Trophoblast cell (in vitro differentiated cells and primary cell): ENCODE measurements around the gene MAML2.

ENCODE experiments used
- DNase-seq, 2 donors: peaks; one replicate each; pipeline ENCODE4 v3.0.0-alpha.2; 2016
- H2AFZ ChIP-seq: 2 replicates; pipeline ENCODE4 v1.6.1; 2013; ENCODE audit warnings: low read length, moderate library complexity, mild to moderate bottlenecking; ENCODE audit not compliant: insufficient read depth, poor library complexity
- H2AK5ac ChIP-seq: 2 replicates; pipeline ENCODE4 v1.6.1; 2013; ENCODE audit warnings: mild to moderate bottlenecking, low read length
- H2BK120ac ChIP-seq: 2 replicates; pipeline ENCODE4 v1.6.1; 2013; ENCODE audit warnings: low read length, mild to moderate bottlenecking, moderate library complexity; ENCODE audit not compliant: insufficient read depth, poor library complexity
- H2BK12ac ChIP-seq: 2 replicates; pipeline ENCODE4 v1.6.1; 2013; ENCODE audit warnings: mild to moderate bottlenecking, low read length, moderate library complexity
- H2BK5ac ChIP-seq: 2 replicates; pipeline ENCODE4 v1.6.1; 2013; ENCODE audit warnings: low read length, low read depth, moderate library complexity, mild to moderate bottlenecking; ENCODE audit not compliant: poor library complexity
- H3K14ac ChIP-seq: 2 replicates; pipeline ENCODE4 v1.6.1; 2013; ENCODE audit warnings: mild to moderate bottlenecking, low read length
- H3K18ac ChIP-seq: 2 replicates; pipeline ENCODE4 v1.6.1; 2013; ENCODE audit warnings: mild to moderate bottlenecking, low read length
- H3K23ac ChIP-seq: 2 replicates; pipeline ENCODE4 v1.6.1; 2013; ENCODE audit warnings: low read length
- H3K27ac ChIP-seq: 2 replicates; pipeline ENCODE4 v1.5.1; 2013; ENCODE audit warnings: low read depth, mild to moderate bottlenecking, inconsistent platforms, low read length, moderate library complexity
- H3K27me3 ChIP-seq: 2 replicates; pipeline ENCODE4 v1.6.1; 2013; ENCODE audit warnings: inconsistent platforms, mild to moderate bottlenecking, low read length, moderate library complexity; ENCODE audit not compliant: insufficient read depth
- H3K36me3 ChIP-seq, 2 experiments: 1 replicate in 1 of 2; 2 replicates in 1 of 2; pipeline ENCODE4 v1.6.1; 2013; ENCODE audit warnings: low read length in 2 of 2, mild to moderate bottlenecking in 2 of 2, moderate library complexity in 1 of 2; ENCODE audit not compliant: insufficient read depth in 2 of 2, control insufficient read depth in 1 of 2
- H3K4ac ChIP-seq: 2 replicates; pipeline ENCODE4 v1.6.1; 2013; ENCODE audit warnings: low read depth, mild to moderate bottlenecking, low read length, moderate library complexity
- H3K4me1 ChIP-seq, 2 experiments: 1 replicate in 1 of 2; 2 replicates in 1 of 2; pipeline ENCODE4 v1.6.1; 2013; ENCODE audit warnings: low read length in 2 of 2, mild to moderate bottlenecking in 2 of 2, moderate library complexity in 1 of 2; ENCODE audit not compliant: insufficient read depth in 2 of 2, control insufficient read depth in 1 of 2
- H3K4me2 ChIP-seq: 2 replicates; pipeline ENCODE4 v1.6.1; 2013; ENCODE audit warnings: inconsistent platforms, mild to moderate bottlenecking, low read length, moderate library complexity
- H3K4me3 ChIP-seq: 2 replicates; pipeline ENCODE4 v1.5.1; 2013; ENCODE audit warnings: mild to moderate bottlenecking, low read depth, low read length, inconsistent platforms
- H3K79me1 ChIP-seq: one replicate; pipeline ENCODE4 v1.6.1; 2013; ENCODE audit warnings: low read length
- H3K79me2 ChIP-seq: 2 replicates; pipeline ENCODE4 v1.6.1; 2013; ENCODE audit warnings: low read length, mild to moderate bottlenecking; ENCODE audit not compliant: control insufficient read depth, insufficient read depth, poor library complexity
- H3K9ac ChIP-seq: 2 replicates; pipeline ENCODE4 v1.6.1; 2013; ENCODE audit warnings: mild to moderate bottlenecking, low read length
- H3K9me3 ChIP-seq: 2 replicates; pipeline ENCODE4 v1.6.1; 2013; ENCODE audit warnings: low read depth, mild to moderate bottlenecking, control low read depth, inconsistent platforms, low read length; ENCODE audit not compliant: insufficient read depth
- H4K12ac ChIP-seq: 2 replicates; pipeline ENCODE4 v1.6.1; 2013; ENCODE audit warnings: low read depth, mild to moderate bottlenecking, low read length, moderate library complexity
- H4K8ac ChIP-seq: 2 replicates; pipeline ENCODE4 v1.6.1; 2013; ENCODE audit warnings: low read depth, mild to moderate bottlenecking, low read length, moderate library complexity
- H4K91ac ChIP-seq: one replicate; pipeline ENCODE4 v1.6.1; 2013; ENCODE audit warnings: low read depth, mild to moderate bottlenecking, low read length, moderate library complexity
- WGBS: extraction: QIAGEN DNeasy Blood & Tissue Kit; methylation state at CpG from one replicate; pipeline ENCODE4 v1.1.7; 2013; ENCODE audit warnings: missing lambda C conversion rate; ENCODE audit not compliant: insufficient read length, insufficient coverage; ENCODE audit errors: extremely low coverage; 5-methylcytosine and 5-hydroxymethylcytosine counted together

The MAML2 gene

GRCh38 chr11:96388891-96389719 is 46.1 kb upstream of the MAML2 start:
- Histone ChIP-seq H2BK120ac (peak overlapping the region; percentile 10), H4K8ac (peak overlapping the region; percentile 48), H3K36me3 (peaks cover 0 to 2% of the 10 kb centered on the region in 2 experiments), H3K9me3 (no peaks in the 10 kb centered on the region), H3K79me1 (peaks cover 11% of the 10 kb centered on the region), H3K4ac (peak overlapping the region; percentile 13), H4K12ac (peak overlapping the region; percentile 28), H3K27ac (peak overlapping the region; percentile 68), H2AFZ (peak overlapping the region; percentile 6), H3K4me3 (peak overlapping the region; percentile 89), H4K91ac (peak overlapping the region; percentile 38), H3K23ac (no peak overlapping the region), H3K4me2 (peak overlapping the region; percentile 62), H2BK12ac (no peak overlapping the region), H3K18ac (peak overlapping the region; percentile 66), H3K14ac (peak overlapping the region; percentile 9), H3K79me2 (peaks cover 9% of the 10 kb centered on the region), H3K4me1 (peaks cover 0 to 3% of the 10 kb centered on the region in 2 experiments), H3K27me3 (no peaks in the 10 kb centered on the region), H3K9ac (peak overlapping the region; percentile 91), H2AK5ac (no peak overlapping the region), H2BK5ac (peak overlapping the region; percentile 4)
- DNase-seq: peak in 1 of 2 donors; percentile 52
- no CpG with 5 or more reads among the region's 30 CpGs for WGBS

GRCh38 chr11:96385187-96385586 is 42.2 kb upstream of the MAML2 start:
- Histone ChIP-seq H3K4ac (no peak overlapping the region), H4K91ac (no peak overlapping the region), H3K14ac (no peak overlapping the region), H4K12ac (no peak overlapping the region), H3K4me2 (no peak overlapping the region), H2BK5ac (no peak overlapping the region), H3K36me3 (peaks cover 0 to 2% of the 10 kb centered on the region in 2 experiments), H3K27me3 (no peaks in the 10 kb centered on the region), H3K4me1 (no peaks in the 10 kb centered on the region), H4K8ac (no peak overlapping the region), H2BK12ac (no peak overlapping the region), H2BK120ac (no peak overlapping the region), H2AK5ac (no peak overlapping the region), H3K79me1 (peaks cover 8% of the 10 kb centered on the region), H3K23ac (no peak overlapping the region), H3K9ac (no peak overlapping the region), H2AFZ (no peak overlapping the region), H3K9me3 (no peaks in the 10 kb centered on the region), H3K27ac (no peak overlapping the region), H3K79me2 (peaks cover 6% of the 10 kb centered on the region), H3K4me3 (no peak overlapping the region), H3K18ac (no peak overlapping the region)
- no peak for DNase-seq
- no CpG with 5 or more reads among the region's 2 CpGs for WGBS

- Histone ChIP-seq H3K18ac (no peak overlapping the region), H4K91ac (no peak overlapping the region), H3K27ac (no peak overlapping the region), H2BK120ac (no peak overlapping the region), H4K12ac (no peak overlapping the region), H3K9ac (no peak overlapping the region), H3K79me1 (peaks cover under 1% of the 10 kb centered on the region), H3K27me3 (no peaks in the 10 kb centered on the region), H2AFZ (no peak overlapping the region), H3K4me3 (no peak overlapping the region), H3K4ac (no peak overlapping the region), H3K79me2 (no peaks in the 10 kb centered on the region), H3K9me3 (no peaks in the 10 kb centered on the region), H3K14ac (no peak overlapping the region), H4K8ac (no peak overlapping the region), H3K4me2 (no peak overlapping the region), H3K36me3 (peaks cover 0 to 2% of the 10 kb centered on the region in 2 experiments), H2BK12ac (no peak overlapping the region), H3K4me1 (no peaks in the 10 kb centered on the region), H3K23ac (no peak overlapping the region), H2BK5ac (no peak overlapping the region), H2AK5ac (no peak overlapping the region)
- no CpG with 5 or more reads among the region's 3 CpGs for WGBS
- DNase-seq: no peak
Observed at GRCh38 chr11:96384156-96384555, 41.2 kb upstream of the MAML2 start.

GRCh38 chr11:96376796-96377195 is 33.8 kb upstream of the MAML2 start:
- no peaks in the 10 kb centered on the region for H3K79me2 ChIP-seq
- H2BK5ac ChIP-seq: no peak overlapping the region
- H3K4me3 ChIP-seq: no peak overlapping the region
- H3K4me1 ChIP-seq: no peaks in the 10 kb centered on the region
- H3K27ac ChIP-seq: no peak overlapping the region
- H2AK5ac ChIP-seq: no peak overlapping the region
- H3K23ac ChIP-seq: no peak overlapping the region
- DNase-seq: peak; percentile 80 to 92
- H3K79me1 ChIP-seq: no peaks in the 10 kb centered on the region
- no peak overlapping the region for H4K91ac ChIP-seq
- no peak overlapping the region for H3K4me2 ChIP-seq
- peaks cover 0 to 2% of the 10 kb centered on the region in 2 experiments for H3K36me3 ChIP-seq
- no peak overlapping the region for H3K18ac ChIP-seq
- H3K14ac ChIP-seq: no peak overlapping the region
- no peak overlapping the region for H2BK120ac ChIP-seq
- no peak overlapping the region for H4K8ac ChIP-seq
- no peak overlapping the region for H4K12ac ChIP-seq
- no peak overlapping the region for H2BK12ac ChIP-seq
- H3K4ac ChIP-seq: no peak overlapping the region
- no peaks in the 10 kb centered on the region for H3K27me3 ChIP-seq
- no peaks in the 10 kb centered on the region for H3K9me3 ChIP-seq
- no CpG with 5 or more reads among the region's 1 CpG for WGBS
- H2AFZ ChIP-seq: no peak overlapping the region
- no peak overlapping the region for H3K9ac ChIP-seq
